RCC 7860 (cell line): ENCODE results near the gene SESTD1.

Experiments
- DNase-seq: peaks from one replicate; pipeline ENCODE4 v3.0.0-alpha.2; 2015; ENCODE audit warnings: low spot score
- FAIRE-seq: peaks from 2 replicates; lab custom pipeline; 2012; peaks lifted over from hg19 to GRCh38; lab: Jason Lieb, UNC

SESTD1 gene

DNA sequence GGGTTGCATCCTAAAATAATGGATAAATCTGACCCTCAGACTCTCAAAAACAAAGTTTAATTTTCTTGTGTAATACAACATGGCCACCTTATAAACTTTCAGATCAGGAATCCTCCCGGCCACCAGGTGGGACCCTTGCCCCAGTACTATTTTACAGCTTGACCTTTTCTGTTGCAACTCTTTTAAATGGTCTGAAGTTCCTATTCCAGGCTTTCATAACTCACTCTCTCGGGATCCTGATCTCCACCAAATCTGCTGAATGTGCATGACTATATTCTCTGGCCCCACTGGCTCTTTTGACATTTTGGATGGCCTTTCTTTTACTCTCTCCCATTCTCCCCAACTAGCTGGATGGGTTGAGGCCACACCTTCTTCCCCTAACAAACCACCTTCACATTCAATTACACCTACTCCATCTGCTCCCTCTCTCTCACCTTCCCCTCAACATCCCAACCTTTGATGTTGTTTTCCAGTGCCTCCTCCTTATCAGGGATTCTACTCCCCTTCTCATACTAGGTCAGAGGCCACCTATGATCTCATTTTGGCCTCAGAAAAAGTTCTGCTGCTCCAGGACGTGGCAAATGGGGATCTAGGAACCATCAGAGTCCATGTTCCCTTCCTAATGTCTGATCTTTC lies 70.8 kb downstream of the SESTD1 start:
- DNase-seq (no peak), FAIRE-seq (no peak)

DNA sequence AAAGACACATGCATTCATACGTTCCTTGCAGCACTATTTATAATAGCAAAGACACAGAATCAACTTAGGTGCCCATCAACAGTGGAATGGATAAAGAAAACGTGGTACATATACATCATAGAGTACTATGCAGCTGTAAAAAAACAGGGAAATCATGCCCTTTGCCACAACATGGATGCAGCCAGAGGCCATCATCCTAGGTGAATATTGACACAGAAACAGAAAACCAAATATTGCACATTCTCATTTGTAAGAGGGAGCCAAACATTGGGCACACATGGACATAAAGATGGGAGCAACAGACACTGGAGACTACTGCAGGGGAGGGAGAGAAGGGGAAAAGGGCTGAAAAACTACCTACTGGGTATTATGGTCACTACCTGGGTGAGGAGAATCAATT lies 73.5 kb downstream of the SESTD1 start:
- no peak for DNase-seq
- FAIRE-seq = no peak

DNA sequence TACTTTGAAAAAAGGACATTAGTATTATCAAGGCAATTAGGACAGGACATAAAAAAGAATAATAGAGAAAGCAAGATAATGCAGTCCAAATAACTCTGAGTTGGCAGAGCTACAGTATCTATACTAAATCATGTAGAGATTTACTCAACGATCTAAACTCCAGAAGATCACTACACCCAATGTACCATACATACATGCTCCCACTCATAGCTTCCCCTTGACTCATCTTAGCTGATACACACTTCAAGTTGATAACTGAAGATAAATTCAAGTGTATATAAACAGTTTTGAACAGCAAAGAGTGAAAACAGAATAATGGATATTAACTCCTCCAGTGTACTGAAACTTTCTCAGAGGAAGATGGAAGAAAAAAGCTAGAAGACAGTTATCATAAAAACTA lies 78.5 kb downstream of the SESTD1 start:
- FAIRE-seq (no peak), DNase-seq (no peak)

DNA sequence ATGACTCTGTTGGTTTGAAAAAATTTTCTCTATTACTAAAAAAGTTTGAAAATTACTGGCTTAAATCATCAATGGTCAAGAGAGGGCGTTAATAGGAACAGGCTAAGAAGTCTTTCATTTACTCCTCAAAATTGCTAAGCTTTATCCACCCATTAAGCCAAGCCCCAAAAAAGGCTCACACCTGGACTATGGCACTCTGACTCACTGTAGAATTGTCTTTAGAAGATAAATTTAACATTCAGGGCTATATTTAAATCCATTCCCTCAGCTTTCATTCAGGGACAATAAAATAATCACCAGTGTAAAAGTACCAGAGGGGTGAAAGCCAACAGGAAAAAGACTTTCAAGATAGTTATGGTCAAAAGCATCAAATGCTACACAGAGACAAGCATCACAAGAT lies 80.0 kb downstream of the SESTD1 start:
- no peak for FAIRE-seq
- no peak for DNase-seq

DNA sequence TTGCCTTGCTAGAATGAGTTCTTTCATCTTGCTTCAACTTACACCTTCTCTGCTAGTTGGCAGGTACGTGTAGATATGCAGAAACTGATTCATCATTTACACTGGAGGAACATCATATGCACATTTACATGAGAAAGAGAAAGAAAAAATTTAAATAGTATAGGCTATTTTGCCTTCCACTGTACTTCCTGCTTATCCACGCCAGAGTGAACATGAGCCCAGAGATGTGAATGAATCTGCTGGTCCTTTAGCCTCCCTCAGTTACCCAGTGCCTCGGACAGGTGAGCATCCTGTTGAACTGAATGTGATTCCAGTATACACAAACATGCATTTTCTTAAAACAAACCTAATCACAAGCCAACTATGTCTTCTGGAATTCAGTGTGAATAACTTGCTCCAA lies 83.6 kb downstream of the SESTD1 start:
- DNase-seq (no peak), FAIRE-seq (no peak)

DNA sequence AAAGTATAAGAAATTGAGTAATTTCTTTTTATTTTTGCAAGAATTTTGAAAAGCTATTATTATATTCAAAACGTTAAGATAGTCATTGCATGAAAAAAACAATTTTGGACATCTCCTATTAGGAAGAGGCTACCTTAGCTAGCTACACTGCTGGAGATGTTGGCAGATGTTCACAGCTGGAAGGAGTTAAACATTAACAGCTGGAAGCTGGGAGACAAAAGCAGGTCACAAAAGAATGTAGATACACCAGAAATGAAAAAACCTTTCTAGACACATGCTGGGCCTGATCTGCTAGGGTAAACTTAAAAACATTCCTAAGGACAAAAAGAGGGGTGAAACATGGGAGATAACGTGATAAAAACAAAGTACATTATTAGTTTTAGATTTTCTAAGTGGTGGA lies 84.4 kb downstream of the SESTD1 start:
- no peak for FAIRE-seq
- no peak for DNase-seq

DNA sequence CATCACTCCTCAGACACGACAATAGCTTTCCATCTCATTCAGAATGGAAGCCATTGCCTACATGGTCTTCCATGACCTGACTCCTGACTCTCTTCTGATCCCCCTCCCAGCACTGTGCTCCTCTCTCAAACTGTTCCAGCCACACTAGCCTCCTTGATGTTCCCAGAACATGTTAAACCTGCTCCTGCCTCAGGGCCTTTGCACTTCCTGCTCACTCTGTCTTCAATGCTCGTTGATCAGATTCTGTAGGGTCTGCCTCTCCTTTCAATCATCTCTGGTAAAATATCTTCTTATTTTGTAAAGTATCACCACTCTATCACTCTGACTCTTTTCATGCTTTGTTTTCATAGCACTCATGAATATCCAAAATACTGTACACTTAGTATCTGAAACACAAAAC lies 84.9 kb downstream of the SESTD1 start:
- DNase-seq (no peak), FAIRE-seq (no peak)

DNA sequence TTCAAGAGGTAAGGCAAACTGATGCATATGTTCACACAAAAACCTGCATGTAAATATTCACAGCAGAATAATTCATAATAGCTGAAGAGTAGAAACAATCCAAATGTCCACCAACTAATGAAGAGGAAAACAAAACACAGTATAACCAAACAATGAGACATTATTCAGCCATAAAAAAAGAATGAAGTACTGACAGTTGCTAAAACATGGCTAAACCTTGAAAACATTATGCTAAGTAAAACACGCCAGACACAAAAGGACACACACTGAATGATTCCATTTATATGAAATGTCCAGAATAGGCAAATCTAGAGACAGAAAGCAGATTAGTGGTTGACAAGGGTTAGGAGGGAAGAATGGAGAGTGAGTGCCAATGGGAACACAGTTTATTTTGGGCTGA lies 86.9 kb downstream of the SESTD1 start:
- DNase-seq = no peak
- FAIRE-seq = no peak

DNA sequence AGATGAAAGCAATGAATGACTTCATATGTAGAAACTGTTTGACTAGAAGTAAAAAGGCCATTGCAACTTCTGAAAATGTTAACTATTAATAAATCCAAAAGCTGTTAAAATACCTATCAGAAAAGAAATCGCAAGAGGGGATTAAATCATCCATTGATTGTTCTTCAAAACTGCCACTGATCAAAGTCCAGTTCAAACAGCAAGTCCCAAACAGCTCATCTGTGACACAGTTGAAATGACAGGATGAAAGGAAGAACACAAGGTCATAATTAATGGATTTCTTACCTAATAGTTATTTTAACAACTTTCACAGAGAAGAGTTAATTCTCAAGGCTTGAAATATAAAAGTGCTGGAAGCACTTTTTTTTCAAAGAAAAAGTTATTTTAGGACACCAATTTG lies 90.4 kb downstream of the SESTD1 start:
- DNase-seq = no peak
- FAIRE-seq = no peak

DNA sequence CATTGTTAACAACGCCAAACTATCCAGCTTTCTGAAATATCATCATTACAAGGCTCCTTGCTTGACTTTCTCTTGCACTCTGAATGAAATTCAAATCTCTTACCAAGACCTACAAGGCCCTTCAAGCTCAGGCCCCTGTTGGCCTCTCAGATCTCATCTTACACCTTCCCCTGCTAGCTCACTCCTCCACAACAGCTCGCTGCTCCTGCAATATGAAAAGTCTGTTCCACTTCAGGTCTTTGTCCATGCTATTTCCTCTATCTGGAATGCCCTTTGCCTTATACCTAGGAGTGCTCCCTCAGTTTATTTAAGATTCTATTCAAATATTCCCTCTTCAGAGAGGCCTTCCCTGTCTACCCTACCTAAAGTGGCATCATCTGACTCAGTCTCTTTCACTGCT lies 91.7 kb downstream of the SESTD1 start:
- no peak for FAIRE-seq
- DNase-seq = no peak

DNA sequence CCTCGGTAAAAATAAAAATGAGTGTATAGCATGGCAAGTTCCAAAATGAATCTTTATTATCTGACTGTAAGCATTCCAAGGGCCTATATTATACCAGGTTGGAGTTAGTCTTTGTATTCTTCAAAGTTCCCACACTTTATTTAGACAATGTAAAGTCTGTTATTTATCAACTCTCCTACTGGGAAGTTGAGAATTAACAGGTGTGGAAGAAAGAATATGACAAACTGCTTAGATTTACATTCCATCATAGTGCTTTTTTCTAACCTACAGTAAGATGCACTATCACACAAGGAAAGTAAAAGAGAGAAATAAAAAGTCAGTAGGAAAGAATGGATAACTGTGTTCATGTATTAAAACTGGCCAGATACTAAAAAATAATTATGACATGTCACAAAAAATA lies 93.3 kb downstream of the SESTD1 start:
- DNase-seq (no peak), FAIRE-seq (no peak)

DNA sequence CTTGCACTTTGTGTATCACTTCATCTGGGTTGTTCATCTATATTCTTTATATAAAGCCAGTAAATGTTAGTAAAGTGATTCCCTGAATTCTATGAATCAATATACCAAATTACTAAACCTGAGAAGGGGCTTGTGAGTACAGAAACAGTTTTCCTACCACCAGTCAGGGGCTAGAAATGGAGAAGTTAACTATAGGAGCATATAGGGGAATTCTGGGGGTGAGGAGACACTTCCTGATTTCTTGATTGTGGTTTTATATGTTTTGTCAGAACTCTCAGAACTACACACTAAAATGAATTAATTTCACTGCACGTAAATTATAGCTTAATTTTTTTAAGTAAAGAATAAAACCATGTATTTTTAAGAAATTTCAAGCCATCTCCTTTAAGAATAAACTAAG lies 93.7 kb downstream of the SESTD1 start:
- FAIRE-seq = no peak
- DNase-seq = no peak

DNA sequence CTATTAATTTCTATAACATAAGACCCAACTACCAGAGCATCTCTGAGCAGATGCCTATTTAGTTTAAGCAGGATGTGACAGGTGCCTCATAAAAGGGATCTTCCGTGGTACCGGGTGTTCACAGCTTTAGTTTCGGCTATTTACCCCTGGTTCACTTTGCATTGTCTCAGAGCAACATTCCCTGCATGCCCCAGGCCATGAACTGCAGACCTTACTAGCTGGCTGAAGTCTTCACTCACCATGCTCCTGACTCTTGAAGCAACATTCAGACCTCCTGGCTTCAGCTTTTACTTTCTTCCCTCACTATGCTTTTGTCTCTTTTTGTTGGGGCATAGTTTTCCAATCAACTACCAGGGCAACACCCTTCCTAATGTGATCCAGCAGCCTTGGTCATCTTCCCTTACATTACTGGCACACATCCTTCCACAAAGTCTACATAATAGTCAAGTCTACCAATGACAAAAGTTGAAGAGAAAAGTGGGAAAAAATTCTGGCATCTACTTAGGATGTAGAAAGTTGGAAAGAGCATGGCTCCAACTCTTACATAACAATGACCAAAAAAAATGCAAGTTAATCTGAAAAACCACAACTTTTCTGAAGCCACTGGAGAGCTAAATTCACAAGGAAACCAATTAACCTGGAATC lies 99.2 kb downstream of the SESTD1 start:
- no peak for FAIRE-seq
- no peak for DNase-seq

DNA sequence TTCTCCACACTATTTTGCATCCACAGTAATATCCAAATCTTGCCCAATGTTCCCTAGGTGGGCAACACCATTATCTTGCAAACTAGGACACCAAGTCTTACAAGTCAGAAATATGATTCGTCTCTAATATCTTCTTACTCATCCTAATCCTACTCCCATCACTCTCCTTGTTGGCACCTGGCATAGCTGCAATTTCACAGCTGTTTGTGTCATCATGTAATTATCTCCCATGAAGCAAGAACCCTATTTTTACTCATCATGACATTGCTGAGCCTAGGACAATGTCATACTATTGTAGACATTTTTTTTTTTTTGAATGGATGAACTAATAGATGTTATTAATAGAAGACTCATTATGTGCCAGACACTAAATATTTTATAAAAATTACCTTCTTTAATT lies 123.4 kb downstream of the SESTD1 start:
- DNase-seq (no peak), FAIRE-seq (no peak)

DNA sequence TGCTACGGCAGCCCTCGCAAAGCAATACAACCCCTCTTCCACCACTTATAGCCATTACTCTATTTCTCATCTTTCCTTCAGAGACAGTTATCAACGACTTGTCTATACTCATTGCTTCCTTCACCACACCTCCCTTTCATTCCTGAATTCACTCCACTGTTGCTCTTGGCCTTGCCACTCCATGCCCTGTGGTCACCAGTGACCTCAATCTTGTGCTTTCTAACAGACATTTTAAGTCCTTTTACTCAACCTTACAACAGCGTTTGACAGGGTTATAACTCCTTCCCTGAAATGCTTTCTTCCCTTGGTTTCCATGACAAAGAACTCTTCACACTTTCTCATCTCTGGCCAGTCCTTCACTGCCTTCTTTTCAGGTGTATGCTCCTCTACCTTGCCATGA lies 124.1 kb downstream of the SESTD1 start:
- FAIRE-seq = no peak
- DNase-seq = no peak

DNA sequence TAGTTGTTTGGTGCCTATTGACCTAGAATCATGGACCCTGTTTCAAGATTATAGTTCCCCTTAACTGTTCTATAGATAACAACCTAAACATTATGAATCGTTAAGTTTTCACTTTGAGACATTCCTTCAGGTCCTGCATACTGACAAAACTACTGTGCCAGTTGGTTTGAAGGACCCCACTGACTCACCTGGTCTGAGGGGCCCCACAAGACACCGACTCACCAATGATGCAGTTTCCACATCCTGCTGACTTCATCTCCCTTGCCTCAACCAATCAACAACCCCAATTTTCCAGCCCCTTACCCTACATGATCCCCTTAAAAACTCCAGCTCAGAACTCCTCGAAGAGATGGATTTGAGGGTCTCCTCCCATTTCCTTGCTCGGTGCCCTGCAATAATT lies 125.1 kb downstream of the SESTD1 start:
- FAIRE-seq (no peak), DNase-seq (no peak)

DNA sequence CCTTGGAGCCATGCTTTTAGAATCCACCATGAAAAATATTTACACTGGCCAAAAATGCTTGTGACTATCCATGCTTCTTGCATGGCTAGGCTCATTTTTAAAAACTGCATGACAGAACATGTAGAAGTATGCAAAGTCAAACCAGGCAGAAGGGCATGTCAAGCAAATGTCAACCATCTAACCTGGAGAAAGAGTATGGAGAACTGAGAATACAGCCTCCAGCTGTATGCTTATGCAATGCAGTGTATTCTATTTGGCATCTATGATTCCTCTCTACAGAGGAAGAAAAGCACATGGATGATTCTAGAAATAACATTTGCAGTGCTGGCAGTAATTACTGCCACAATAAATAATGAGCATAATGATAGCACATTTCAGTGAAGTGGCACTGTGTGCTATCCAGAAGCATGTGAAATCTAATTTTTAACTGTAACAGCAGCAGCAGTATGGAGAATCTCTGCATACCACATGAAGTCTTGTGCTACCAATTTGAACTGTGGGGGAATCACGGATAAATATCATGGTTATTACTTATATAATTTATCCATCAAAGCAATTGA lies 127.4 kb downstream of the SESTD1 start:
- DNase-seq = no peak
- FAIRE-seq = no peak

DNA sequence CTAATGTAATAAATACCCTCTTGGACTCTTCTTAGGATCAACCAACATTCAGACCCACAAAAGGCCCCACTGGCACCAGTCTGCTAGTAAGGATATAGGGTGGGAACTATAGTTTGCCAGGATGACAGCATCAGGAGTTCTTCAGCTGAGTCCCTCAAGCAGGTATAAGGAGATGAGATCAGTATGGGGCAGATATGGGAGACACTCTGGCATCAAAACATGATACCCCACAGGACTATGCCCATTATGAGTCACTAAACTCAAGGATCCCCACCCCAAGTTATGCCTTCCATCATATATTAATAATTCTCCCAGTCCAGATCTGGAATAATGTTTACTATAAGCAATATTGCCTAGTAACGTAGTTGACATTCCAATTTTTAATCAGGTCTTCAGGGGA lies 131.6 kb downstream of the SESTD1 start:
- FAIRE-seq = no peak
- DNase-seq = no peak

DNA sequence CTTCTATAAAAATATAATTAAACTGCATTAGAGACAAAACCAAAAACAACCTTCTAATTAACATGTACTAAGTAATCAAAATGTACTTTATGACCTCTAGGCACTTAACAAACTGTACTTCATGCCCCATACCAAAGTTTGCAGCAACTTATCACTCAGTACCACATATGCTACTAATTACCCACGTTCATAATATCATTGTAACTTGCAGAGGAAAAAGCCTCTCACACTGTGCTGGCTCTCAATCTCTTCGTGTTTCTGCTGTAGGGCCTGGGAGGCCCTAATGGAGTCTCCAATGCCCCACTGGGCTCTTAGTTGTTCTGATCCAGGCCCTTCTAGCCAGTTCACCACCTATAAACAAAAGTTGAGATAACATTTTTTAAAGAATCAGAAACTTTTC lies 132.6 kb downstream of the SESTD1 start:
- DNase-seq (no peak), FAIRE-seq (no peak)

DNA sequence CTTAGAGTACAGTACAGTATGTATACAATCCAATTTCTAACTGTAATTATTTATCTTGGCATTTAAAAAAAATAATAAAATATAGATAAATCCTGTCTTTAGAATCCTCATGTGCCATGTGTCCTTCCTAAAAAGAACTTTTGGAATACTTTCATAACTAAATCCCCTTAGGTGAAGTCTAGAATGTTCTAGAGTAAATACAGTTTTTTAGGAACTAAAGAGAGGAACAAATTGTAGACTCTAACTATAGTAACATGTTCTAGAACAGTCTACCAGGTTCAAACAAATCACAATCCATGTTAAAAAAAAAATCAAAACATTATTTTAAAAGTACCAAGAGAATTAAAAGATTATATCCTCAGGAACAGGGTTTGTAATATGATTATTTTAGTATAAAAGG lies 134.1 kb downstream of the SESTD1 start:
- FAIRE-seq (no peak), DNase-seq (no peak)

DNA sequence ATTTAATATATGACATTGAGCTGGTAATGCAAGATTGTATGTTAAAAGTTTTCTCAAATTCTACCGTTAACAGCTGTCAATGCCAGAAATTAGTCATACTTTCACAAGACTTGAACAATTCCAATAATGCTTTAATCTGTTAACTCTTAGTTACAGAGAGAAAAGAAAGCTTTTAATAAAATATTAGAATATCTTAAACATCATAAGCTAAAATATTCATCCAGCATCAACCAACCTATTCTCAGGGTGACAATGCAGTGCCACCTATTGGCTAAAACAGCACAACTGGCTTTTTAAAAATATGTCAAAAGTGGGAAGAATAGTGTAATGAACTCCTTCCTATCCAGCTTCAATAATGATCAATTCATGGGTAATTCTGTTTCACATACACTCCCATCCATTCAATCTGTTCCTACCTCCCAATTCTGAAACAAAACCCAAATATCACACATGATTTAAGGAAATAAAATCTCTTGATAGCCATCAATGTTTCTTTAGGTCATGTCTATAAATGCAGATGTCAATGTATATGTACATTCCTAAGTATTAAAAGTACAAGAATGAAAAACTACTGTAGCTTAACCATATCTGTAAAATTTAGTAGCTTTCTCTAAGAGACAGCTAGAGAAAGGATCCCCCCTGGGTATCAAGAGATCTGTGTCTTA lies 134.9 kb downstream of the SESTD1 start:
- FAIRE-seq = peak; percentile 54

DNA sequence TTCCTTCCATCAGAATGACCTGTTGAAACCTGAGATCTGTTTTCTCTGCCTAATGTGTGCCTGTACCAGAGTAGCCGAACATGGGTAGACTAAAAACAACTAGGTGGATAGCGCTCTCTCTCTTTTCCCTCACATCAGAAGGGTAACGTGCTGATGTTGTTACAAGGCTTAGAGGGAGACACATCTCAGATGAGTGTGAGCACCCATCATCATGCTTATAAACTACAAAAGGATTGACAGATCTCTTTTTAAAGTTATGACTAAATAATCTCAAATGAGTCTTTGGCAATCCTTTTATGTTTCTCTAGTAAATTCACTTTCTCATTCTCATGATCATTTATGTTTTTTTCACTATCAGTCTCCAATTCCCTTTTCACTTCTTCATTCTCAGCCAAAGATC lies 139.2 kb downstream of the SESTD1 start:
- no peak for DNase-seq
- FAIRE-seq = no peak

More for the DNA sequence above, 134.9 kb downstream of the SESTD1 start:
- DNase-seq = no peak
